Measurements from ENCODE around the gene ADIRF. TPM values are rescaled to one million over a fixed set of nuclear protein-coding genes. Genes with fewer than 3 reads are reported as not detected.
"Not testable (repeated sequence)": the region's sequence is repeated elsewhere in the genome, so short reads cannot be mapped to it uniquely, and the experiment has no call there.

ADIRF gene
- total RNA-seq, 2 experiments from 2014 or later = not detected

- intact Hi-C loops (cut with micrococcal nuclease; ENCODE audit: unreplicated experiment) = no loop called here
- Histone ChIP-seq H3K36me3 (ENCODE audit: insufficient read depth, low read length) (no peaks in the 10 kb centered on the region), H3K9me3 (ENCODE audit: low read length) (no peaks in the 10 kb centered on the region), H3K79me2 (ENCODE audit: insufficient read depth, low read depth, low read length) (no peaks in the 10 kb centered on the region), H3K9me2 (ENCODE audit: insufficient read depth, low read length) (no peaks in the 10 kb centered on the region), H3K4me3 (ENCODE audit: low read depth, low read length, poor library complexity, severe bottlenecking) (no peak overlapping the region), H2AFZ (ENCODE audit: low read length) (no peak overlapping the region), H3K27ac (ENCODE audit: low read depth, low read length, poor library complexity, severe bottlenecking) (no peak overlapping the region), H3K4me2 (ENCODE audit: low read length) (no peak overlapping the region), H4K20me1 (ENCODE audit: insufficient read depth, low read length) (no peaks in the 10 kb centered on the region), H3K4me1 (ENCODE audit: insufficient read depth, low read length, poor library complexity, severe bottlenecking) (no peaks in the 10 kb centered on the region)
- no peak for DNase-seq (ENCODE audit: low spot score)
- no TSS peak for BruUV-seq (replicated peaks)
- ChIA-PET CTCF (ENCODE audit: unreplicated experiment) (no interaction called here), POLR2A (interaction anchor here (0.7 kb wide), 1 partner anchor 52 kb away, joined by 3 read pairs; no protein-coding TSS in a partner anchor)
- TF ChIP-seq CTCF (conservative IDR thresholded peaks at IDR 0.05; ENCODE audit: low read length) = no peak
- TF ChIP-seq EZH2phosphoT487 (IDR thresholded peaks at IDR 0.05; ENCODE audit: borderline replicate concordance, low read depth, low read length) = no peak
Observed at GRCh38 chr10:86936661-86937501, 31.4 kb upstream of the ADIRF start.

- no peak for TF ChIP-seq EZH2phosphoT487 (IDR thresholded peaks at IDR 0.05; ENCODE audit: borderline replicate concordance, low read depth, low read length)
- TF ChIP-seq CTCF (conservative IDR thresholded peaks at IDR 0.05; ENCODE audit: low read length) = no peak
- no peaks in the 10 kb centered on the region for H3K36me3 ChIP-seq (ENCODE audit: insufficient read depth, low read length)
- H2AFZ ChIP-seq (ENCODE audit: low read length) = no peak overlapping the region
- H3K27ac ChIP-seq (ENCODE audit: low read depth, low read length, poor library complexity, severe bottlenecking) = no peak overlapping the region
- no peaks in the 10 kb centered on the region for H3K4me1 ChIP-seq (ENCODE audit: insufficient read depth, low read length, poor library complexity, severe bottlenecking)
- no peaks in the 10 kb centered on the region for H3K9me2 ChIP-seq (ENCODE audit: insufficient read depth, low read length)
- H4K20me1 ChIP-seq (ENCODE audit: insufficient read depth, low read length) = no peaks in the 10 kb centered on the region
- no peaks in the 10 kb centered on the region for H3K9me3 ChIP-seq (ENCODE audit: low read length)
- BruUV-seq (replicated peaks) = no TSS peak
- no peak for DNase-seq (ENCODE audit: low spot score)
- H3K4me2 ChIP-seq (ENCODE audit: low read length) = no peak overlapping the region
- no peaks in the 10 kb centered on the region for H3K79me2 ChIP-seq (ENCODE audit: insufficient read depth, low read depth, low read length)
- POLR2A ChIA-PET = interaction anchor here (0.7 kb wide), 1 partner anchor 51 kb away, joined by 3 read pairs; no protein-coding TSS in a partner anchor
- CTCF ChIA-PET (ENCODE audit: unreplicated experiment) = no interaction called here
- intact Hi-C loops (cut with micrococcal nuclease; ENCODE audit: unreplicated experiment) = no loop called here
- no peak overlapping the region for H3K4me3 ChIP-seq (ENCODE audit: low read depth, low read length, poor library complexity, severe bottlenecking)
Observed at GRCh38 chr10:86937502-86938154, 30.7 kb upstream of the ADIRF start.

- Histone ChIP-seq H3K4me3 (ENCODE audit: low read depth, low read length, poor library complexity, severe bottlenecking) (no peak overlapping the region), H2AFZ (ENCODE audit: low read length) (no peak overlapping the region), H3K36me3 (ENCODE audit: insufficient read depth, low read length) (no peaks in the 10 kb centered on the region), H3K27ac (ENCODE audit: low read depth, low read length, poor library complexity, severe bottlenecking) (no peak overlapping the region), H3K4me1 (ENCODE audit: insufficient read depth, low read length, poor library complexity, severe bottlenecking) (no peaks in the 10 kb centered on the region), H3K9me3 (ENCODE audit: low read length) (no peaks in the 10 kb centered on the region), H3K4me2 (ENCODE audit: low read length) (no peak overlapping the region), H3K9me2 (ENCODE audit: insufficient read depth, low read length) (no peaks in the 10 kb centered on the region), H3K79me2 (ENCODE audit: insufficient read depth, low read depth, low read length) (no peaks in the 10 kb centered on the region), H4K20me1 (ENCODE audit: insufficient read depth, low read length) (no peaks in the 10 kb centered on the region)
- intact Hi-C loops (cut with micrococcal nuclease; ENCODE audit: unreplicated experiment) = no loop called here
- no TSS peak for BruUV-seq (replicated peaks)
- TF ChIP-seq CTCF (conservative IDR thresholded peaks at IDR 0.05; ENCODE audit: low read length) (no peak), EZH2phosphoT487 (IDR thresholded peaks at IDR 0.05; ENCODE audit: borderline replicate concordance, low read depth, low read length) (no peak)
- POLR2A ChIA-PET = no interaction called here
- CTCF ChIA-PET (ENCODE audit: unreplicated experiment) = no interaction called here
- DNase-seq (ENCODE audit: low spot score) = no peak
Observed at GRCh38 chr10:86938260-86938659, 30.0 kb upstream of the ADIRF start.

- CTCF ChIA-PET (ENCODE audit: unreplicated experiment) = interaction anchor here (0.6 kb wide), 1 partner anchor 120 kb away, joined by 4 read pairs; no protein-coding TSS in a partner anchor
- POLR2A ChIA-PET; H3K4me3 ChIP-seq (ENCODE audit: low read depth, low read length, poor library complexity, severe bottlenecking); H4K20me1 ChIP-seq (ENCODE audit: insufficient read depth, low read length); H3K4me1 ChIP-seq (ENCODE audit: insufficient read depth, low read length, poor library complexity, severe bottlenecking); H3K36me3 ChIP-seq (ENCODE audit: insufficient read depth, low read length); H3K79me2 ChIP-seq (ENCODE audit: insufficient read depth, low read depth, low read length); H3K4me2 ChIP-seq (ENCODE audit: low read length); intact Hi-C loops (cut with micrococcal nuclease; ENCODE audit: unreplicated experiment); H3K9me2 ChIP-seq (ENCODE audit: insufficient read depth, low read length); BruUV-seq (replicated peaks); H2AFZ ChIP-seq (ENCODE audit: low read length); H3K9me3 ChIP-seq (ENCODE audit: low read length); H3K27ac ChIP-seq (ENCODE audit: low read depth, low read length, poor library complexity, severe bottlenecking); DNase-seq (ENCODE audit: low spot score): not testable (repeated sequence)
Observed at GRCh38 chr10:86940076-86940475, 28.2 kb upstream of the ADIRF start.
